ENCODE data around the gene LRRC46. TPM values are rescaled to one million over a fixed set of nuclear protein-coding genes. Genes with fewer than 3 reads are reported as not detected.

LRRC46 gene
- total and polyA plus RNA-seq, 9 of the 15 experiments (the other 6 are each of a cell fraction or from before 2014, with no cell fraction given): 0.39 to 1.4 (median 0.53) TPM; not detected in 1

GRCh38 chr17:47821424-47822391, 9.8 kb upstream of the LRRC46 start, which contains the start of gene OSBPL7 (continued):
- TF ChIP-seq, protein P1, sequence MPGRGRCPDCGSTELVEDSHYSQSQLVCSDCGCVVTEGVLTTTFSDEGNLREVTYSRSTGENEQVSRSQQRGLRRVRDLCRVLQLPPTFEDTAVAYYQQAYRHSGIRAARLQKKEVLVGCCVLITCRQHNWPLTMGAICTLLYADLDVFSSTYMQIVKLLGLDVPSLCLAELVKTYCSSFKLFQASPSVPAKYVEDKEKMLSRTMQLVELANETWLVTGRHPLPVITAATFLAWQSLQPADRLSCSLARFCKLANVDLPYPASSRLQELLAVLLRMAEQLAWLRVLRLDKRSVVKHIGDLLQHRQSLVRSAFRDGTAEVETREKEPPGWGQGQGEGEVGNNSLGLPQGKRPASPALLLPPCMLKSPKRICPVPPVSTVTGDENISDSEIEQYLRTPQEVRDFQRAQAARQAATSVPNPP (IDR thresholded peaks at IDR 0.05; ENCODE audit: borderline replicate concordance, insufficient read depth, insufficient read length): no peak
- TF ChIP-seq BRF1 (IDR thresholded peaks at IDR 0.05; ENCODE audit: borderline replicate concordance, extremely low read depth, insufficient read length) (no peak), ZNF175 (CRISPR knock-in tag; IDR thresholded peaks at IDR 0.05; ENCODE audit: low read depth) (no peak), OTX1 (CRISPR knock-in tag; IDR thresholded peaks at IDR 0.05) (no peak), HMG20B (CRISPR knock-in tag; IDR thresholded peaks at IDR 0.05) (no peak), DMBX1 (CRISPR knock-in tag; IDR thresholded peaks at IDR 0.05; ENCODE audit: borderline replicate concordance) (no peak), ZC3H4 (CRISPR knock-in tag; IDR thresholded peaks at IDR 0.05; ENCODE audit: borderline replicate concordance) (no peak), POU5F1 (IDR thresholded peaks at IDR 0.05; ENCODE audit: borderline replicate concordance, low read depth, low read length, partially characterized antibody) (no peak), SRSF9 (IDR thresholded peaks at IDR 0.05; ENCODE audit: borderline replicate concordance, low read depth, low read length) (no peak), SIX5 (IDR thresholded peaks at IDR 0.05; ENCODE audit: borderline replicate concordance in 1 of 2, insufficient read depth in 1 of 2, low read depth in 1 of 2, low read length in 2 of 2) (no peak), STAG1 (CRISPR knock-in tag; IDR thresholded peaks at IDR 0.05; ENCODE audit: borderline replicate concordance) (no peak), FOXJ3 (CRISPR knock-in tag; IDR thresholded peaks at IDR 0.05) (no peak), CAMTA2 (CRISPR knock-in tag; conservative IDR thresholded peaks at IDR 0.05) (no peak), SMARCA4 (IDR thresholded peaks at IDR 0.05) (peak; percentile 57; the same call in 1 of the 2 replicates), KDM2B (CRISPR knock-in tag; IDR thresholded peaks at IDR 0.05) (no peak), ZNF23 (CRISPR knock-in tag; IDR thresholded peaks at IDR 0.05) (no peak), ZKSCAN3 (CRISPR knock-in tag; IDR thresholded peaks at IDR 0.05) (no peak), ZNF143 (CRISPR knock-in tag; IDR thresholded peaks at IDR 0.05) (no peak), FOXA1 (IDR thresholded peaks at IDR 0.05; ENCODE audit: borderline replicate concordance) (no peak), FUS (optimal IDR thresholded peaks at IDR 0.05; ENCODE audit: low read depth, low read length) (no peak), NCOA4 (IDR thresholded peaks at IDR 0.05; ENCODE audit: partially characterized antibody) (no peak), NUFIP1 (IDR thresholded peaks at IDR 0.05; ENCODE audit: partially characterized antibody) (no peak), IFI16 (CRISPR knock-in tag; IDR thresholded peaks at IDR 0.05) (no peak)
- TF ChIP-seq, protein P2, sequence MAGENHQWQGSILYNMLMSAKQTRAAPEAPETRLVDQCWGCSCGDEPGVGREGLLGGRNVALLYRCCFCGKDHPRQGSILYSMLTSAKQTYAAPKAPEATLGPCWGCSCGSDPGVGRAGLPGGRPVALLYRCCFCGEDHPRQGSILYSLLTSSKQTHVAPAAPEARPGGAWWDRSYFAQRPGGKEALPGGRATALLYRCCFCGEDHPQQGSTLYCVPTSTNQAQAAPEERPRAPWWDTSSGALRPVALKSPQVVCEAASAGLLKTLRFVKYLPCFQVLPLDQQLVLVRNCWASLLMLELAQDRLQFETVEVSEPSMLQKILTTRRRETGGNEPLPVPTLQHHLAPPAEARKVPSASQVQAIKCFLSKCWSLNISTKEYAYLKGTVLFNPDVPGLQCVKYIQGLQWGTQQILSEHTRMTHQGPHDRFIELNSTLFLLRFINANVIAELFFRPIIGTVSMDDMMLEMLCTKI (IDR thresholded peaks at IDR 0.05; ENCODE audit: partially characterized antibody): no peak
